Right atrium auricular region (tissue), 2 donors: ENCODE results near the gene SND1. TPM values are rescaled to one million over a fixed set of nuclear protein-coding genes. Genes with fewer than 3 reads are reported as not detected.

Source experiments
- DNase-seq: peaks from one replicate; pipeline ENCODE4 v3.0.0-alpha.2; 2019; ENCODE audit warnings: low spot score
- H3K27ac ChIP-seq, 2 donors: fragments of 200-600 bp; sonication (generic); 1 replicate in 1 of 2; 2 replicates in 1 of 2; pipeline ENCODE4 v1.5.1; 2016 to 2019
- H3K27me3 ChIP-seq, 2 donors: fragments of 200-600 bp; sonication (generic); one replicate each; pipeline versions ENCODE4 v1.5.1 to v1.6.0; 2017 to 2019
- H3K36me3 ChIP-seq: fragments of 200-600 bp; sonication (generic); one replicate; pipeline ENCODE4 v1.5.1; 2016
- H3K4me1 ChIP-seq, 2 donors: fragments of 200-600 bp; sonication (generic); one replicate each; pipeline versions ENCODE4 v1.5.1 to v1.6.0; 2017 to 2019
- H3K4me3 ChIP-seq, 2 donors: fragments of 200-600 bp; sonication (generic); 1 replicate in 1 of 2; 2 replicates in 1 of 2; pipeline ENCODE4 v1.5.1; 2017 to 2019; ENCODE audit warnings: mild to moderate bottlenecking in 1 of 2, moderate library complexity in 1 of 2
- H3K9me3 ChIP-seq, 2 donors: fragments of 200-600 bp; sonication (generic); one replicate each; pipeline ENCODE4 v1.5.1; 2019
- total RNA-seq, 2 donors: library from RNA; depleted of rRNA; stranded (reverse); fragments of >200 nt; gene quantifications; one replicate each; pipeline ENCODE4 v1.1.0, GENCODE V29; 2016
- TF ChIP-seq, protein P1 (sequence below), 2 donors: fragments of 200-600 bp; sonication (generic); IDR thresholded peaks; one replicate each; pipeline ENCODE4 v1.5.1; 2019; ENCODE audit warnings: antibody characterized with exemption in 2 of 2

SND1 gene
- total RNA-seq, 2 donors from 2014 or later = 69.4 to 77.6 TPM

DNA sequence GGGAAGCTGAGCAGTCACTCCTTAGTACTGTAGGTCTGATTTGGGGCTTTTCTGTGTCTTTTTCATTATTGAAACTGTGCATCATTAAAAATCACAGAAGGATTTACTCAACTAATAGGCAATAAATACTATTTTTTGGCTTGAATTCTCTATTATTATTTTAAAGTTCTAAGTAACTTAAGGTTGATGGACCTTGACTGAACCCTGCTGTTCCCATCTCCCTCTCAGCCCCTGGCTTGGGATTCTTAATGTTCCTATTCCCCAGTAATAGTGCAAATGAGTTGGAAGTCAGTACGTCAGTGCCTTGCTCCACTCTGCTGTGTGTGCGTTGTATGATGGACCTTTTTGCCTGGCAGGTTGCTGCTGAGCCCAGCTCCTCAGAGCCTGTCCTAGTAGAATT is 166.3 kb downstream of the SND1 start:
- H3K4me3 ChIP-seq = no peak overlapping the region
- no peaks in the 10 kb centered on the region for H3K9me3 ChIP-seq
- no peak for DNase-seq
- no peaks in the 10 kb centered on the region for H3K27me3 ChIP-seq
- no peaks in the 10 kb centered on the region for H3K36me3 ChIP-seq
- H3K27ac ChIP-seq = no peak overlapping the region
- TF ChIP-seq, protein P1, sequence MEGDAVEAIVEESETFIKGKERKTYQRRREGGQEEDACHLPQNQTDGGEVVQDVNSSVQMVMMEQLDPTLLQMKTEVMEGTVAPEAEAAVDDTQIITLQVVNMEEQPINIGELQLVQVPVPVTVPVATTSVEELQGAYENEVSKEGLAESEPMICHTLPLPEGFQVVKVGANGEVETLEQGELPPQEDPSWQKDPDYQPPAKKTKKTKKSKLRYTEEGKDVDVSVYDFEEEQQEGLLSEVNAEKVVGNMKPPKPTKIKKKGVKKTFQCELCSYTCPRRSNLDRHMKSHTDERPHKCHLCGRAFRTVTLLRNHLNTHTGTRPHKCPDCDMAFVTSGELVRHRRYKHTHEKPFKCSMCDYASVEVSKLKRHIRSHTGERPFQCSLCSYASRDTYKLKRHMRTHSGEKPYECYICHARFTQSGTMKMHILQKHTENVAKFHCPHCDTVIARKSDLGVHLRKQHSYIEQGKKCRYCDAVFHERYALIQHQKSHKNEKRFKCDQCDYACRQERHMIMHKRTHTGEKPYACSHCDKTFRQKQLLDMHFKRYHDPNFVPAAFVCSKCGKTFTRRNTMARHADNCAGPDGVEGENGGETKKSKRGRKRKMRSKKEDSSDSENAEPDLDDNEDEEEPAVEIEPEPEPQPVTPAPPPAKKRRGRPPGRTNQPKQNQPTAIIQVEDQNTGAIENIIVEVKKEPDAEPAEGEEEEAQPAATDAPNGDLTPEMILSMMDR (IDR thresholded peaks at IDR 0.05) = no peak
- H3K4me1 ChIP-seq = peaks cover 0 to 5% of the 10 kb centered on the region in 2 donors

DNA sequence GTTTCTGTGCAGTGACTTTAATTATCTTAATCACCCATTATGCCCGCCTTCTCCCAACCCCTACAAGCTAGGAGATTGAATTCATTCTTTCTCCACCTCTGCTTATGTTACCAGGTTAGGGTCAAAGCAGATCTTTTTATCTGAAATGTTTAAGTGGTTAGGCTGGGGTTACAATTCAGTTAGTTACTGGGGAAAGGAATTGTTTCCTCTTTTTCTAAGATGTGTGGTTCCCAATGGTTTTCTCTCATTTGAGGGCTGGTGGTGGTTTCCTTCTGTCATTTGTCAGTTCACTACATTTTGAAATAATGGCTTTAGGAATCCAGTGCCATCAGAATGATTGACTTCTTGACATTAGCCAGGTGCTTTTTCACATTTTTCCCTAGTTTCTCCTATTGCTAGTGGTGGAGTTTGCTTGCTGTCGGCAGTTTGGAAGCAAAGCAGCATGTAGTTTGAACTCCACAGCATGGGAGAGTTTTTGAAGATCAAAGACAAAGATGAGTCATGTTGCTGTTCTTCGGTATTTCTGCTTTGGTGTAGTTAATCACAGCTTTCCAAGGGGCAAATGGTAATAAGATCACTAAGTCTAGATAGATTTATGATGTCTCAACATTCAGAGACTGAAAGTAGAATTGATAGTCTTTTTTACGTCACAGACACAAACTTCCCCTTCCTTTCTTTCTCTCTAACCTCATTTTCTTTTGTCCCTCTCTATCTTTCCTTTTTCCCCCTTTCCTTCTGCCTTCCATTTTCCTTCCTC is 168.2 kb downstream of the SND1 start:
- H3K4me3 ChIP-seq = no peak overlapping the region
- H3K36me3 ChIP-seq = no peaks in the 10 kb centered on the region
- TF ChIP-seq, protein P1 (IDR thresholded peaks at IDR 0.05) = no peak
- no peak for DNase-seq
- peaks cover 0 to 5% of the 10 kb centered on the region in 2 donors for H3K4me1 ChIP-seq
- H3K27me3 ChIP-seq = no peaks in the 10 kb centered on the region
- no peaks in the 10 kb centered on the region for H3K9me3 ChIP-seq
- H3K27ac ChIP-seq = no peak overlapping the region

DNA sequence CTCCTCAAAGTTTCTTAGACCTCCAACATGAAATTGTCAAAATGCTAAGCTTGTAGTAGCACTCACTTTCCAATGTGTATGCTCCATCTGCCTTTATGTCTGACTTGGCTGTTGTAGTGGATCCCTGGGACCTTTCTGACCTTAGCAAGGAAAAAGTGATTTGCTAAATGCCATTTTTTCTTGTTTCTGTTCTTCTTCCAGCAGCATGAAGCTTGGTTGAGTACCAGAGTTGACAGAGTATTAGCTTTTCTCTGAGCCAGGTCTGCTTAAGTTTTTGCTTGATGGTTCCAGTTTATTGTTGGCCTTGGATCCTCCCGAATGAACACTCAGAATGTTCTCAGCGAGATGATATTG is 168.7 kb downstream of the SND1 start:
- H3K27ac ChIP-seq = no peak overlapping the region
- no peak overlapping the region for H3K4me3 ChIP-seq
- no peaks in the 10 kb centered on the region for H3K36me3 ChIP-seq
- DNase-seq = no peak
- TF ChIP-seq, protein P1 (IDR thresholded peaks at IDR 0.05) = no peak
- H3K4me1 ChIP-seq = peaks cover 0 to 5% of the 10 kb centered on the region in 2 donors
- H3K27me3 ChIP-seq = no peaks in the 10 kb centered on the region
- no peaks in the 10 kb centered on the region for H3K9me3 ChIP-seq

DNA sequence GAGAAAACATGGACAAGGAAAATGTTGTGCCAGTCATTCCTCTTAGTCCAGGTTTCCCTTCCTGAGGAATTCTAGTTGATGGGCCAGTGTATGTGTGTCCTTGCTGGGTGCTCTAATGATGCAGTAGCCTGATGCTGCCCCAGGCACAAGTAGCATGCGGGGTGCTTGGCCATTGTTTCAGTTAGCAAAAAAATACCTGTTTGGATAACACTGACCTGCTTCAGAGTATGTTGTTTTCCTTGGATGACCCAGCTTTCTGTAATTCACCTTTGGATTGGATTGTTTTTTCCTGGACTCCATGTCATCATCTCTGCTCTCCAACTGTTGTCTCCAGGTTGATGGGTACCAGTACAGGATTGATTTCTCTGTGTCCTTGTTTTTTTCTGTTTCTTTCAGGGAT is 169.2 kb downstream of the SND1 start:
- Histone ChIP-seq H3K9me3 (no peaks in the 10 kb centered on the region), H3K27ac (no peak overlapping the region), H3K4me1 (peaks cover 0 to 1% of the 10 kb centered on the region in 2 donors), H3K4me3 (no peak overlapping the region), H3K27me3 (no peaks in the 10 kb centered on the region), H3K36me3 (no peaks in the 10 kb centered on the region)
- no peak for DNase-seq
- TF ChIP-seq, protein P1 (IDR thresholded peaks at IDR 0.05) = no peak

DNA sequence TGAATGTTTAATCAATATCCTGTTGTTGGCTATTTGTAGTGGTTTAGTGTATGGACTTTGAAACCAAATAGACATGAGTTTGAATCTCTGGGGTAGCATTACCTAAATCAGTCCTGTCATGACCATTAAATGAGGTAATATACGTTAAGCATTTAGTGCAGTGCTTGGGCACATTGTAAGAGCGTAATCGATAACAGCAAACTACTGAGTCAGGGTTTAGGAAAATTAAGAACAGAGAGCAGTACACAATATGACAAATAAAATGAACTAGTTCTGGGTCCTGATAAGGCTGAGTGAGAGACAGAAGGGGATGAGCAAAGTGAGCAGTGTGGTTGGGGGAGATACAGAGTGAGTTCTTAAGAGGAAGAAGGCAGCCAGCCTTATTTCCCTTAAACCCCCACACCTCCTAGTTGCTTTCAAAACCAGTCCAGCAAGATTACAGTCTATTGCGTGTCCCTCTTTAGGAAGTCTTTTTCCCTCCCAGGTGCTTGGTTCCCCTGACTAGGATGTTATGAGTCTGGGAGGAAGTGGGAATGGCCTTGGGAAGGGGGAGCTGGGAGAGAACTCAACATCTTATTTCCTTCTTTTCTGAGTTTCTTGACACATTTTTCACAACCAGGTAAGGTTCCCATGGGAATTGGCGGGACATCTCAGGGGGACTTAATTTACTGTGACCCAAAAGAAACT is 171.0 kb downstream of the SND1 start:
- TF ChIP-seq, protein P1 (IDR thresholded peaks at IDR 0.05) = no peak
- Histone ChIP-seq H3K27ac (no peak overlapping the region), H3K9me3 (no peaks in the 10 kb centered on the region), H3K4me1 (no peaks in the 10 kb centered on the region), H3K4me3 (no peak overlapping the region), H3K36me3 (no peaks in the 10 kb centered on the region), H3K27me3 (no peaks in the 10 kb centered on the region)
- no peak for DNase-seq
